Measurements from ENCODE around the gene NUP205. TPM values are rescaled to one million over a fixed set of nuclear protein-coding genes. Genes with fewer than 3 reads are reported as not detected.
"Not testable (repeated sequence)": the region's sequence is repeated elsewhere in the genome, so short reads cannot be mapped to it uniquely, and the experiment has no call there.

Gene NUP205
- total RNA-seq, 1 donor from 2014 or later: 148 TPM

GRCh38 chr7:135685306-135686084 lies 127.8 kb downstream of the NUP205 start:
- Mint-ChIP-seq H3K36me3 (ENCODE audit: low read depth) (peaks cover 9% of the 10 kb centered on the region), H3K27me3 (ENCODE audit: low read depth) (no peaks in the 10 kb centered on the region), H3K4me3 (no peak overlapping the region), H3K4me1 (peaks cover 4% of the 10 kb centered on the region), H3K9me3 (no peaks in the 10 kb centered on the region), H3K27ac (ENCODE audit: unreplicated experiment) (no peak overlapping the region)
- TF ChIP-seq CTCF (conservative IDR thresholded peaks at IDR 0.05): no peak
- no peak for DNase-seq (ENCODE audit: low read depth, low spot score)

- Mint-ChIP-seq H3K27me3 (ENCODE audit: low read depth) (no peaks in the 10 kb centered on the region), H3K36me3 (ENCODE audit: low read depth) (peaks cover 10% of the 10 kb centered on the region), H3K27ac (ENCODE audit: unreplicated experiment) (no peak overlapping the region), H3K9me3 (no peaks in the 10 kb centered on the region), H3K4me1 (peaks cover 4% of the 10 kb centered on the region), H3K4me3 (no peak overlapping the region)
- DNase-seq (ENCODE audit: low read depth, low spot score): no peak
- TF ChIP-seq CTCF (conservative IDR thresholded peaks at IDR 0.05): no peak
Observed at GRCh38 chr7:135687466-135687865, 129.7 kb downstream of the NUP205 start.

- Mint-ChIP-seq H3K4me3 (no peak overlapping the region), H3K36me3 (ENCODE audit: low read depth) (peaks cover 7% of the 10 kb centered on the region), H3K9me3 (no peaks in the 10 kb centered on the region)
Observed at GRCh38 chr7:135690566-135690965, 132.8 kb downstream of the NUP205 start.

GRCh38 chr7:135692055-135692454 lies 134.3 kb downstream of the NUP205 start:
- H3K27me3 Mint-ChIP-seq (ENCODE audit: low read depth): no peaks in the 10 kb centered on the region
- H3K27ac Mint-ChIP-seq (ENCODE audit: unreplicated experiment): no peak overlapping the region
- H3K4me3 Mint-ChIP-seq: no peak overlapping the region
- no peaks in the 10 kb centered on the region for H3K9me3 Mint-ChIP-seq
- peaks cover 7% of the 10 kb centered on the region for H3K36me3 Mint-ChIP-seq (ENCODE audit: low read depth)
- peaks cover 3% of the 10 kb centered on the region for H3K4me1 Mint-ChIP-seq
- no peak for TF ChIP-seq CTCF (conservative IDR thresholded peaks at IDR 0.05)
- DNase-seq (ENCODE audit: low read depth, low spot score): no peak

More at GRCh38 chr7:135690566-135690965, 132.8 kb downstream of the NUP205 start:
- DNase-seq (ENCODE audit: low read depth, low spot score): no peak
- TF ChIP-seq CTCF (conservative IDR thresholded peaks at IDR 0.05): no peak
- no peaks in the 10 kb centered on the region for H3K27me3 Mint-ChIP-seq (ENCODE audit: low read depth)
- no peaks in the 10 kb centered on the region for H3K4me1 Mint-ChIP-seq
- no peak overlapping the region for H3K27ac Mint-ChIP-seq (ENCODE audit: unreplicated experiment)

GRCh38 chr7:135692606-135693005 lies 134.9 kb downstream of the NUP205 start:
- H3K9me3 Mint-ChIP-seq; H3K36me3 Mint-ChIP-seq (ENCODE audit: low read depth); H3K4me1 Mint-ChIP-seq; H3K4me3 Mint-ChIP-seq; H3K27ac Mint-ChIP-seq (ENCODE audit: unreplicated experiment); H3K27me3 Mint-ChIP-seq (ENCODE audit: low read depth); DNase-seq (ENCODE audit: low read depth, low spot score): not testable (repeated sequence)

GRCh38 chr7:135693558-135693957 lies 135.8 kb downstream of the NUP205 start:
- DNase-seq (ENCODE audit: low read depth, low spot score): no peak
- Mint-ChIP-seq H3K36me3 (ENCODE audit: low read depth) (peaks cover 7% of the 10 kb centered on the region), H3K27ac (ENCODE audit: unreplicated experiment) (no peak overlapping the region), H3K4me3 (no peak overlapping the region), H3K9me3 (no peaks in the 10 kb centered on the region), H3K27me3 (ENCODE audit: low read depth) (no peaks in the 10 kb centered on the region), H3K4me1 (peaks cover 10% of the 10 kb centered on the region)
- no peak for TF ChIP-seq CTCF (conservative IDR thresholded peaks at IDR 0.05)
